Thymus (tissue), 11 donors: ENCODE results near the gene SSX2IP. TPM values are rescaled to one million over a fixed set of nuclear protein-coding genes. Genes with fewer than 3 reads are reported as not detected.

Source experiments
- DNase-seq, 9 donors: peaks; one replicate each; pipeline ENCODE4 v3.0.0-alpha.2; 2013; ENCODE audit warnings: low spot score in 9 of 9, low read depth in 6 of 9, missing footprints in 1 of 9
- H3K27ac ChIP-seq, 2 donors: one replicate each; pipeline ENCODE4 v1.5.1; 2013; ENCODE audit warnings: control low read depth in 1 of 2, low read depth in 1 of 2, low read length in 1 of 2, mild to moderate bottlenecking in 1 of 2, moderate library complexity in 1 of 2
- H3K27me3 ChIP-seq, 2 donors: one replicate each; pipeline ENCODE4 v1.5.1; 2013; ENCODE audit warnings: low read length in 1 of 2; ENCODE audit not compliant: control insufficient read depth in 2 of 2, insufficient read depth in 1 of 2
- H3K36me3 ChIP-seq, 2 donors: one replicate each; pipeline ENCODE4 v1.5.1; 2013; ENCODE audit warnings: low read length in 1 of 2, mild to moderate bottlenecking in 1 of 2, moderate library complexity in 1 of 2; ENCODE audit not compliant: control insufficient read depth in 2 of 2, insufficient read depth in 2 of 2
- H3K4me1 ChIP-seq, 2 donors: one replicate each; pipeline ENCODE4 v1.5.1; 2013; ENCODE audit warnings: low read length in 2 of 2; ENCODE audit not compliant: control insufficient read depth in 2 of 2, insufficient read depth in 2 of 2
- H3K4me3 ChIP-seq, 2 donors: one replicate each; pipeline ENCODE4 v1.5.1; 2013; ENCODE audit warnings: low read length in 2 of 2, control low read depth in 1 of 2, mild to moderate bottlenecking in 1 of 2
- H3K9me3 ChIP-seq, 2 donors: one replicate each; pipeline ENCODE4 v1.5.1; 2013; ENCODE audit warnings: low read length in 1 of 2, mild to moderate bottlenecking in 1 of 2; ENCODE audit not compliant: control insufficient read depth in 2 of 2, insufficient read depth in 1 of 2
- WGBS: extraction: QIAGEN DNeasy Blood & Tissue Kit; methylation state at CpG from one replicate; pipeline ENCODE4 v1.1.7; 2013; 5-methylcytosine and 5-hydroxymethylcytosine counted together
- polyA plus RNA-seq: library from polyadenylated mRNA; stranded (reverse); fragments of 200-250 nt; gene quantifications from one replicate; pipeline ENCODE4 v1.2.3, GENCODE V29; 2013
- total RNA-seq: library from RNA; stranded (reverse); fragments of 120-200 nt; gene quantifications from one replicate; pipeline ENCODE4 v1.2.4, GENCODE V29; 2013
- donor health status: healthy.

The SSX2IP gene
- total and polyA plus RNA-seq, 2 donors = 15.4 to 23.7 TPM

DNA sequence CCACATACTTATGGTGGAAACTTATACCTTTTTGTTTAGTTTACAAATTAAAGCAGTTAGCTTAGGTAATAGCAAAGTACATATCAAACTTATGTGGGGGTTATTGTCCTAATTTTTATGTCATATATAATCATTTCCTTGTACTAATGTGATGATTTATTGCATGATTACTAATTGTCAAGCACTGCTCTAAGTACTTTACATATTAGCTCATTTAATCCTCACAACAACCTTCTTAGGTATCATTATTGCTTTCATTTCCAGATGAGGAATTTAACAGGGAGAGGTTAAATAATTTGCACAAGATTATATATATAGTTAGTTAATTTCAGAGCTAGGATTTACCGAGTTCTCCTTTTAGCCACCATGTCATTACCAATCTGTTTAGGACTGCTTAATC lies 11.9 kb upstream of the SSX2IP start:
- DNase-seq = no peak
- 93% methylated on average over 1 of the region's 1 CpG for WGBS
- Histone ChIP-seq H3K9me3 (no peaks in the 10 kb centered on the region), H3K4me1 (peaks cover 0 to 3% of the 10 kb centered on the region in 2 donors), H3K27me3 (no peaks in the 10 kb centered on the region), H3K36me3 (no peaks in the 10 kb centered on the region), H3K27ac (no peak overlapping the region), H3K4me3 (no peak overlapping the region)

DNA sequence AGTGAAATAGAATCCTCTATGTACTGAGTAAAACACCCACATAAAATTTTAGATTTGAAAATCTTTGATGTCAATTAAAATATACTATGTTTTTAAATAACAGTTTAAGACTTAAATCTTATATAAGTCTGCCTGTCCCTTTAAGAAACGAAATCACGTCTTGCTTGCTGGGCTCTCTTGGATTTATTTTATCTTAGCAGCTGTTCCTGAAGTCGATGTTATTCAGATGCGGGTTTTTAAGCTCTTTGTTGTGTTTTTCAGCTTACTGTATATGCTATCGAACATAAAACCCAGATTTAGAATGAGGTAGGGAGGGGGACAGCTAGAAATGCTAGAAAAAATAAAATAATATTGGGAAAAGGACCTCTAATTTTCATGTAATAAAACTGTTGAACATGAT lies 11.1 kb upstream of the SSX2IP start:
- Histone ChIP-seq H3K27me3 (no peaks in the 10 kb centered on the region), H3K9me3 (no peaks in the 10 kb centered on the region), H3K27ac (no peak overlapping the region), H3K36me3 (no peaks in the 10 kb centered on the region), H3K4me1 (peaks cover 0 to 3% of the 10 kb centered on the region in 2 donors), H3K4me3 (no peak overlapping the region)
- peak in 1 of 9 donors; percentile 46 for DNase-seq
- 21% methylated on average over 5 of the region's 5 CpGs for WGBS

DNA sequence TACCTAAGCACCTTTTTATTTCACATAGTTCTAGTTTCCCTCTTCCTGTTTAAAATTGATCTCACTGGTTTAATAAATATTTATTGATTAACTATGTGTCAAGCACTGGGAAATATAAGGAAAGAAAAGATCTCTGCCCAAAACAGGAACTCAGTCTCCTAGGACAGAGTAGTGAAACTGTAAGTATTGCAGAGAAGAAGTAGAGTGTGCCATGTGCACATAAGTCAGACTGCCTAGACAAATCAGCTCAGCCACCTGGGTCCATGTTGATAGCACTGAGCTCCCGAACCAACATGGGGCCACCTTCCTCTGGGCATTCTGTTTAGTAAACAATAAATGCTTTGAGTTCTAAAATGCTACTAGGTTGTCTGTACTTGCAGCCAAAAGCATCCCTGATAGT lies 9.8 kb upstream of the SSX2IP start:
- Histone ChIP-seq H3K36me3 (no peaks in the 10 kb centered on the region), H3K27ac (no peak overlapping the region)

DNA sequence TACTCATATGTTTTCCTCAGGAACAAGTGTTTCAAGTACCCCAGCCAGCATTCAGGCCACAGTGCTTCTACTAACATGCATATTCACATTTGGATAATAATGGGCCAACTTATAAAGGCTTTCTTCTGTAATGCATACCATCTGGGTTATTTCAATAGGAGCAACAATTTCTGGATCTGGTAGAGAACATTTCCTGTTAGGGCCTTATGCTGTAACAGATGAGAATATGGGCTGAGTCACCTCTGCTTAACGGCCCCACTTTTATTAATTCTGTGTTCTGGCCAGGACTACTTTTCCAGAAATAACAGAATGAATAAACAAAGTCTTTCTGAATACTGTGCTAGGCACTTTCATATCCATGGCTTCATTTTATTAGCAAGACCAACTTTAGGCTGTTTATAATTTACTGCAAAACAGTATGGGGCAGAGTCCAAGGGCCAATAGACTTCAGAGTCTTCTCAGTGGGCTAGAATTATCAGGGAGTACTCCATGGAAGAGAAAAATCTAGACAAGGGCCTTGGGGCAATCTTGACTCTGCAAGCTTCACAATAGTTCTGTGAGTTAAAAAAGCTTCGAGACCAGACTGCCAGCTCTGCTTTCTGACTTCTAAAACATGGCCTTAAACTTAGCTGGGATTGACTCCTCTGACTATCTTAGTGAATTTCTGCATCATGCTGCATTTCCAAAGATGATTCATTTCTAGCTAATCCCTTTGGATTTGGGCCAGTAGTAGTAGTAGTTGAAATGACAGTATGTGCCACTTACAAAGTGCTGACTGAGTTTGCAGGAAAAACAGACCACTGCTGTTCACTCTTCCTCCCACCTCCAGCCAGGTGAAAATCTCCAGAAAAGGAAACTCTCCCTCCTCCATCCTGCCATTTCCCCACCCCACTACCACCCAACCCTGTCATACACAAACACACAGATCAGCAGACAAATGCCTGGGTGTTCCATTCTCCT lies 8.2 kb upstream of the SSX2IP start:
- no peak overlapping the region for H3K4me3 ChIP-seq
- no peak overlapping the region for H3K27ac ChIP-seq
- H3K4me1 ChIP-seq = peaks cover under 1 to 7% of the 10 kb centered on the region in 2 donors
- 65% methylated on average over 2 of the region's 2 CpGs for WGBS
- H3K27me3 ChIP-seq = no peaks in the 10 kb centered on the region
- no peaks in the 10 kb centered on the region for H3K36me3 ChIP-seq
- H3K9me3 ChIP-seq = no peaks in the 10 kb centered on the region
- no peak for DNase-seq

More for the DNA sequence above, 9.8 kb upstream of the SSX2IP start:
- Histone ChIP-seq H3K9me3 (no peaks in the 10 kb centered on the region), H3K4me1 (peaks cover 0 to 3% of the 10 kb centered on the region in 2 donors), H3K4me3 (no peak overlapping the region), H3K27me3 (no peaks in the 10 kb centered on the region)
- WGBS = 51% methylated on average over 1 of the region's 1 CpG
- DNase-seq = no peak

DNA sequence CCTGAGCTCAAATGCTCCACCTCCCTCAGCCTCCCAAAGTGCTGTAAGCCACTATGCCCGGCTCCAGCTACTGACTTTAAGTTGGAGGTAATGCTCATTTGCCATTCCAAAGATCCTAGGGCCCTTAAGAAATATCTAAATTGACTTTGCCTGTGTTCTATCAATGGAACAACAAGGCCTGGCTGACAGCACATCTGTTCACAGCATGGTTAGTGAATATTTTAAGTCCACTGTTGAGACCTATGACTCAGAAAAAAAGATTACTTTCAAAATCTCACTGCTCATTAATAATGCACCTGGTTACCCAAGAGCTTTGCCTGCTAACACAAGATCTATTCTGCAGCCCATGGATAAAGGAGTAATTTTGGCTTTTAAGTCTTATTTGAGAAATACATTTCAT lies 3.5 kb upstream of the SSX2IP start:
- Histone ChIP-seq H3K4me3 (no peak overlapping the region), H3K9me3 (no peaks in the 10 kb centered on the region), H3K27ac (no peak overlapping the region), H3K27me3 (no peaks in the 10 kb centered on the region), H3K36me3 (no peaks in the 10 kb centered on the region), H3K4me1 (peaks cover 23 to 28% of the 10 kb centered on the region in 2 donors)
- no peak for DNase-seq
- WGBS = 97% methylated on average over 1 of the region's 1 CpG

DNA sequence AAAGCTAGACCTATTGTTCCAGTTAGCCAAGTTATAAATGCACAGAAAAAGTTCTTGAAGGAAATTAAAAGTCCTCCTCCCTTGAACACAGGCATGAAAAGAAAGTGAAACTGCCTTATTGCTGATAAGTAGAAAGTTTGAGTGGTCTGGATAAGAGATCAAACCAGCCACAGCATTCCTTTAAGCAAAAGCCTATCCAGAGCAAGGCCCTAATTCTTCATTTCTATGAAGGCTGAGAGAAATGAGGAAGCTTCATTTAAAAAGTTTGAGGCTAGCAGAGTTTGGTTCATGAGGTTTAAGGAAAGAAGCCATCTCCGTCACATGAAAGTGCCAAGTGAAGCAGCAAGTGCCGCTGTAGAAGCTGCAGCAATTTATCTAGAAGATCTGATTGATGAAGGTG lies 2.7 kb upstream of the SSX2IP start:
- Histone ChIP-seq H3K4me1 (peaks cover 31 to 34% of the 10 kb centered on the region in 2 donors), H3K27ac (peak overlapping the region; percentile 79 to 84), H3K9me3 (no peaks in the 10 kb centered on the region), H3K4me3 (peak overlapping the region; percentile 26 to 48), H3K27me3 (no peaks in the 10 kb centered on the region), H3K36me3 (no peaks in the 10 kb centered on the region)
- 8% methylated on average over 2 of the region's 2 CpGs for WGBS
- DNase-seq = peak in 5 of 9 donors; percentile 34 to 76 (median 55)

DNA sequence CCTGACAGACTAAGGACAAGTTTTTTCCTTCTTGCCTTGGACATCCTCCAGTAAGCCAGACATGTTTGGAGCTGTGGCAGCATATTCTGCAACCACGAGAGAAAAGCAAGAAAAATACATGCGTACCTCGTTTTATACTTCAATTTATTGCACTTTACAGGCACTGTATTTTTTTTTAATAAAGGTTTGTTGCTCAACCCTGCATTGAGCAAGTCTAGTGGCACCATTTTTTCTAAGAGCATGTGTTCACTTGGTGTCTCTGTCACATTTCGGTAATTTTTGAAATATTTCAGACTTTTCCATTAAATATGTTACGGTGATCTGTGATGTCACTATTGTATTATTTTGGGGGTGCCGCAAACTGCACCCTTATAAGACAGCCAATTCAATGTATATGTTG lies 2.1 kb upstream of the SSX2IP start:
- Histone ChIP-seq H3K27me3 (no peaks in the 10 kb centered on the region), H3K9me3 (no peaks in the 10 kb centered on the region), H3K36me3 (no peaks in the 10 kb centered on the region), H3K4me3 (peak overlapping the region in 1 of 2 donors; percentile 26), H3K27ac (peak overlapping the region in 1 of 2 donors; percentile 79), H3K4me1 (peaks cover 36 to 39% of the 10 kb centered on the region in 2 donors)
- no peak for DNase-seq
- WGBS = 95% methylated on average over 6 of the region's 6 CpGs

DNA sequence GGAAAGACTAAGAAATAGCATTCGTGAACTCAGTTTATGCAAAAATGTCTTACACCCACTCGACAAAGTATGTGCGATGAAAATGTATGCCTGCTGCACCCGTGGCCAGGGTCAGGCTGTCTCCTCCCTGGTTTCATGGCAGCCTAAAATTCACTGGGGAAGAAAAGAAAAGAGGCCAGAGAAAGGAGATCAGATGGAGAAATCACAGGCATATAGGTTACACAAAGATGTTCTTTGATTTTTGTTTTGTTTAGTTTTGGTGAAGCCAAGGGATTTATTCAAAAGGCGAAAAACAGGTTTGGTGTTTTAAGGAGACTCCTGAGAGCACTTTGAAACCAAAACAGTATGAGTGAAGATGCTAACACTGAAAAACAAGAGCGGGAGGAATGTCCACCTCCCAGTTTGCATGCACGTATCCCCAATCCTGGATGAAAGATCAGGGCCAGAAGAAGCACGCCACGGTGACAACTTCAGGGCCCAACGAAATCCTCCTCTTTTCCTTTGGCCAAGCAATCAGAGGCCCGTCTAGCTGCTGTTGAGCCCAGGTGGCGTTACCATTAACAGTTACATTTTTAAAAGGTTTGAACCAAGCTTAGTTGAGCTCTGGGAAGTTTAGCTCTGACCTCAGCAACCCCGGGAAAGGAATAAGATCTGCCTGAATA lies 992 bp upstream of the SSX2IP start:
- H3K4me1 ChIP-seq = peaks cover 39% of the 10 kb centered on the region in 2 donors
- DNase-seq = no peak
- 64% methylated on average over 13 of the region's 13 CpGs for WGBS

More for the DNA sequence above, 992 bp upstream of the SSX2IP start:
- Histone ChIP-seq H3K27me3 (no peaks in the 10 kb centered on the region), H3K36me3 (no peaks in the 10 kb centered on the region), H3K9me3 (no peaks in the 10 kb centered on the region), H3K4me3 (peak overlapping the region; percentile 75 to 89), H3K27ac (peak overlapping the region; percentile 85 to 90)
